T-cell (primary cell): ENCODE results near the gene ERN1. TPM values are rescaled to one million over a fixed set of nuclear protein-coding genes. Genes with fewer than 3 reads are reported as not detected.
A peak's percentile ranks its signal among the peaks of the same experiment; 100 is the strongest.

ENCODE experiments used
- ATAC-seq, 4 experiments: fragments of 200-7000 bp in 3 of 4; fragments of 150-1000 bp in 1 of 4; cut with Tn5 transposase; replicated peaks in 1 of 4; 1 replicate in 3 of 4; 2 replicates in 1 of 4; pipeline ENCODE4 v1.10.0; 2021; ENCODE audit warnings: moderate library complexity in 3 of 4, mild to moderate bottlenecking in 2 of 4, moderate number of reproducible peaks in 1 of 4
- CTCF ChIA-PET, 2 donors: fragments of 300-600 bp; sonication (Branson Sonifier 250); formaldehyde crosslinking; loops; one replicate each; lab custom pipeline; 2022; ENCODE audit warnings: antibody characterized with exemption in 2 of 2; lab: Charles Lee
- POLR2A ChIA-PET, 2 donors: fragments of 300-600 bp; sonication (Branson Sonifier 250); formaldehyde crosslinking; loops; one replicate each; lab custom pipeline; 2022; ENCODE audit warnings: antibody characterized with exemption in 2 of 2; lab: Charles Lee
- DNase-seq, 35 experiments: peaks; one replicate each; pipeline versions ENCODE4 v3.0.0 to v3.0.0-alpha.2; 2013 to 2023
- H3K27ac ChIP-seq: one replicate; pipeline ENCODE4 v1.5.1; 2013; ENCODE audit warnings: low read length
- H3K27me3 ChIP-seq, 2 experiments: replicated peaks in 1 of 2; 1 replicate in 1 of 2; 2 replicates in 1 of 2; pipeline versions ENCODE4 v1.6.1 to v1.7.0; 2013; ENCODE audit warnings: low read length in 1 of 2, mixed read lengths in 1 of 2; ENCODE audit not compliant: control insufficient read depth in 2 of 2, insufficient read depth in 2 of 2; ENCODE audit errors: extremely low read depth in 1 of 2
- H3K36me3 ChIP-seq, 2 donors: 1 replicate in 1 of 2; 2 replicates in 1 of 2; pipeline versions ENCODE4 v1.6.1 to v1.7.0; 2013; ENCODE audit warnings: low read length in 1 of 2; ENCODE audit not compliant: control insufficient read depth in 2 of 2, insufficient read depth in 1 of 2; ENCODE audit errors: extremely low read depth in 1 of 2
- H3K4me1 ChIP-seq, 2 experiments: 1 replicate in 1 of 2; 2 replicates in 1 of 2; pipeline versions ENCODE4 v1.6.1 to v1.7.0; 2013; ENCODE audit warnings: low read length in 2 of 2, mixed read lengths in 1 of 2; ENCODE audit not compliant: insufficient read depth in 2 of 2, control insufficient read depth in 1 of 2; ENCODE audit errors: extremely low read depth in 1 of 2
- H3K4me3 ChIP-seq, 2 donors: 1 replicate in 1 of 2; 2 replicates in 1 of 2; pipeline versions ENCODE4 v1.5.1 to v1.7.0; 2013; ENCODE audit warnings: mild to moderate bottlenecking in 2 of 2, low read length in 1 of 2, moderate library complexity in 1 of 2; ENCODE audit not compliant: control insufficient read depth in 1 of 2; ENCODE audit errors: extremely low read depth in 1 of 2
- H3K9me3 ChIP-seq: 2 replicates; pipeline ENCODE4 v1.7.0; 2013
- H3K27ac Mint-ChIP-seq, 2 donors: one replicate each; pipeline ENCODE4 v1.8.0; 2020 to 2021; ENCODE audit warnings: mild to moderate bottlenecking in 2 of 2, mixed read lengths in 2 of 2
- H3K27me3 Mint-ChIP-seq, 2 donors: one replicate each; pipeline ENCODE4 v1.8.0; 2021 to 2022; ENCODE audit warnings: mixed read lengths in 2 of 2
- H3K36me3 Mint-ChIP-seq: one replicate; pipeline ENCODE4 v1.8.0; 2021; ENCODE audit warnings: mixed read lengths
- H3K4me1 Mint-ChIP-seq, 3 donors: one replicate each; pipeline ENCODE4 v1.8.0; 2020 to 2022; ENCODE audit warnings: mixed read lengths in 3 of 3, mild to moderate bottlenecking in 1 of 3
- H3K4me3 Mint-ChIP-seq, 3 donors: one replicate each; pipeline ENCODE4 v1.8.0; 2020 to 2022; ENCODE audit warnings: mild to moderate bottlenecking in 3 of 3, mixed read lengths in 3 of 3, moderate library complexity in 3 of 3
- H3K9me3 Mint-ChIP-seq, 3 donors: one replicate each; pipeline ENCODE4 v1.8.0; 2020 to 2022; ENCODE audit warnings: mixed read lengths in 3 of 3
- WGBS: methylation state at CpG from one replicate; pipeline ENCODE4 v1.1.5; 2013; ENCODE audit warnings: missing lambda C conversion rate; ENCODE audit not compliant: insufficient coverage; 5-methylcytosine and 5-hydroxymethylcytosine counted together
- total RNA-seq, 35 experiments: library from RNA in 6 of 35; stranded (reverse) in 6 of 35; fragments of 120-200 nt in 1 of 35; gene quantifications; one replicate each; pipeline versions ENCODE4 v1.2.1 to v1.2.4 and lab custom pipeline; 2013 to 2026

The ERN1 gene
- total RNA-seq, 5 donors from 2014 or later (not counting 1 experiment from before 2014, with no cell fraction given): 71.2 to 146 (median 112) TPM

- no peaks in the 10 kb centered on the region for H3K9me3 Mint-ChIP-seq
- no peak overlapping the region for H3K4me3 ChIP-seq
- no peak overlapping the region for H3K4me3 Mint-ChIP-seq
- H3K4me1 Mint-ChIP-seq: peaks cover 19 to 24% (median 23%) of the 10 kb centered on the region in 3 donors
- H3K27me3 ChIP-seq: no peaks in the 10 kb centered on the region
- peaks cover 10 to 45% of the 10 kb centered on the region in 2 donors for H3K36me3 ChIP-seq
- peaks cover 11 to 13% of the 10 kb centered on the region in 2 experiments for H3K4me1 ChIP-seq
- ChIA-PET POLR2A (interaction anchor here (0.5 to 0.7 kb wide), 4 partner anchors 71 to 531 kb away, joined by 3 to 14 read pairs (median 4); no protein-coding TSS in a partner anchor), CTCF (interaction anchor here in 1 of 2 donors (0.6 to 2.6 kb wide), 3 partner anchors 17 to 289 kb away, joined by 3 to 11 read pairs (median 3); no protein-coding TSS in a partner anchor)
- peak overlapping the region in 1 of 2 donors; percentile 39 for H3K27ac Mint-ChIP-seq
- H3K36me3 Mint-ChIP-seq: peaks cover 31% of the 10 kb centered on the region
- no peaks in the 10 kb centered on the region for H3K9me3 ChIP-seq
- no peak overlapping the region for H3K27ac ChIP-seq
- no peaks in the 10 kb centered on the region for H3K27me3 Mint-ChIP-seq
- WGBS: 82% methylated on average over 1 of the region's 5 CpGs
- ATAC-seq: no peak
- DNase-seq: no peak
Measured at GRCh38 chr17:64150237-64151015, 20.5 kb upstream of the ERN1 start.

GRCh38 chr17:64149196-64149595 is 19.3 kb upstream of the ERN1 start:
- no peaks in the 10 kb centered on the region for H3K27me3 Mint-ChIP-seq
- H3K9me3 ChIP-seq: no peaks in the 10 kb centered on the region
- peaks cover 10 to 45% of the 10 kb centered on the region in 2 donors for H3K36me3 ChIP-seq
- CTCF ChIA-PET: interaction anchor here (0.5 to 2.6 kb wide), 6 partner anchors 15 to 1602 kb away, joined by 3 to 11 read pairs (median 3); no protein-coding TSS in a partner anchor
- no peak for DNase-seq
- peaks cover 24 to 28% (median 24%) of the 10 kb centered on the region in 3 donors for H3K4me1 Mint-ChIP-seq
- peaks cover 14 to 18% of the 10 kb centered on the region in 2 experiments for H3K4me1 ChIP-seq
- no peaks in the 10 kb centered on the region for H3K27me3 ChIP-seq
- no peak overlapping the region for H3K4me3 ChIP-seq
- H3K36me3 Mint-ChIP-seq: peaks cover 23% of the 10 kb centered on the region
- no peak for ATAC-seq
- POLR2A ChIA-PET: no interaction called here
- H3K4me3 Mint-ChIP-seq: no peak overlapping the region
- no peak overlapping the region for H3K27ac Mint-ChIP-seq
- H3K9me3 Mint-ChIP-seq: no peaks in the 10 kb centered on the region
- 100% methylated on average over 3 of the region's 6 CpGs for WGBS
- H3K27ac ChIP-seq: no peak overlapping the region

- Mint-ChIP-seq H3K36me3 (peaks cover 23% of the 10 kb centered on the region), H3K9me3 (no peaks in the 10 kb centered on the region), H3K27me3 (no peaks in the 10 kb centered on the region), H3K27ac (peak overlapping the region in 1 of 2 donors; percentile 77), H3K4me1 (peaks cover 24 to 28% (median 24%) of the 10 kb centered on the region in 3 donors), H3K4me3 (peak overlapping the region in 1 of 3 donors; percentile 22)
- ChIA-PET POLR2A (interaction anchor here in 1 of 2 donors (0.6 kb wide), 1 partner anchor 98 kb away, joined by 3 read pairs; no protein-coding TSS in a partner anchor), CTCF (interaction anchor here (0.5 to 2.6 kb wide), 6 partner anchors 15 to 1601 kb away, joined by 3 to 11 read pairs (median 3); no protein-coding TSS in a partner anchor)
- H3K4me1 ChIP-seq: peaks cover 14 to 18% of the 10 kb centered on the region in 2 experiments
- no peaks in the 10 kb centered on the region for H3K27me3 ChIP-seq
- no peak overlapping the region for H3K27ac ChIP-seq
- ATAC-seq (no peak), DNase-seq (no peak)
- H3K9me3 ChIP-seq: no peaks in the 10 kb centered on the region
- no peak overlapping the region for H3K4me3 ChIP-seq
- WGBS: 100% methylated on average over 1 of the region's 4 CpGs
- H3K36me3 ChIP-seq: peaks cover 9 to 43% of the 10 kb centered on the region in 2 donors
Measured at GRCh38 chr17:64148699-64149098, 18.8 kb upstream of the ERN1 start.

- Histone ChIP-seq H3K36me3 (peaks cover 7 to 38% of the 10 kb centered on the region in 2 donors), H3K9me3 (no peaks in the 10 kb centered on the region), H3K4me1 (peaks cover 14 to 18% of the 10 kb centered on the region in 2 experiments), H3K27ac (no peak overlapping the region), H3K4me3 (no peak overlapping the region), H3K27me3 (no peaks in the 10 kb centered on the region)
- ChIA-PET CTCF (interaction anchor here (0.6 to 1.7 kb wide), 3 partner anchors 14 to 500 kb away, joined by 3 to 6 read pairs (median 6); no protein-coding TSS in a partner anchor), POLR2A (interaction anchor here in 1 of 2 donors (0.6 kb wide), 1 partner anchor 98 kb away, joined by 3 read pairs; no protein-coding TSS in a partner anchor)
- Mint-ChIP-seq H3K4me3 (peak overlapping the region; percentile 22 to 37 (median 31)), H3K9me3 (no peaks in the 10 kb centered on the region), H3K36me3 (peaks cover 20% of the 10 kb centered on the region), H3K4me1 (peaks cover 24 to 28% (median 24%) of the 10 kb centered on the region in 3 donors), H3K27ac (peak overlapping the region in 1 of 2 donors; percentile 77), H3K27me3 (no peaks in the 10 kb centered on the region)
- ATAC-seq: no peak
- 84% methylated on average over 3 of the region's 8 CpGs for WGBS
- no peak for DNase-seq
Measured at GRCh38 chr17:64148017-64148631, 18.2 kb upstream of the ERN1 start.

- POLR2A ChIA-PET: interaction anchor here in 1 of 2 donors (0.6 kb wide), 2 partner anchors 127 to 349 kb away, joined by 5 to 6 read pairs; partner anchors contain the start of gene ICAM2
- Mint-ChIP-seq H3K9me3 (no peaks in the 10 kb centered on the region), H3K36me3 (peaks cover 13% of the 10 kb centered on the region), H3K4me1 (peaks cover 24 to 28% (median 24%) of the 10 kb centered on the region in 3 donors), H3K27me3 (no peaks in the 10 kb centered on the region), H3K27ac (peak overlapping the region in 1 of 2 donors; percentile 77), H3K4me3 (peak overlapping the region in 2 of 3 donors; percentile 22 to 31)
- Histone ChIP-seq H3K27ac (no peak overlapping the region), H3K9me3 (no peaks in the 10 kb centered on the region), H3K27me3 (no peaks in the 10 kb centered on the region), H3K4me1 (peaks cover 14 to 18% of the 10 kb centered on the region in 2 experiments), H3K4me3 (peak overlapping the region; percentile 55 to 77), H3K36me3 (peaks cover 2 to 31% of the 10 kb centered on the region in 2 donors)
- ATAC-seq (no peak), DNase-seq (no peak)
- CTCF ChIA-PET: interaction anchor here in 1 of 2 donors (1.7 kb wide), 1 partner anchor 13 kb away, joined by 6 read pairs; no protein-coding TSS in a partner anchor
- WGBS: 25% methylated on average over 3 of the region's 15 CpGs
Measured at GRCh38 chr17:64147110-64148016, 17.4 kb upstream of the ERN1 start.
